GM23248 (cell line): ENCODE results near the gene CTRL. TPM values are rescaled to one million over a fixed set of nuclear protein-coding genes. Genes with fewer than 3 reads are reported as not detected.

ENCODE experiments used
- DNase-seq: peaks from one replicate; pipeline ENCODE4 v3.0.0-alpha.2; 2015
- H2AFZ ChIP-seq: fragments of 200-600 bp; sonication (generic); 2 replicates; pipeline ENCODE4 v1.6.1; 2016; ENCODE audit warnings: antibody characterized with exemption
- H3F3A ChIP-seq: fragments of 200-600 bp; sonication (generic); 2 replicates; pipeline ENCODE4 v1.6.1; 2016; ENCODE audit warnings: mild to moderate bottlenecking, antibody characterized with exemption, mixed run types; ENCODE audit not compliant: insufficient read depth
- H3K27ac ChIP-seq: fragments of 200-600 bp; sonication (generic); 2 replicates; pipeline ENCODE4 v1.5.1; 2016; ENCODE audit warnings: mild to moderate bottlenecking
- H3K27me3 ChIP-seq: fragments of 200-600 bp; sonication (generic); replicated peaks from 2 replicates; pipeline ENCODE4 v1.6.1; 2016; ENCODE audit warnings: mild to moderate bottlenecking; ENCODE audit not compliant: insufficient read depth
- H3K36me3 ChIP-seq: fragments of 200-600 bp; sonication (generic); 2 replicates; pipeline ENCODE4 v1.6.1; 2016; ENCODE audit warnings: low read depth, mild to moderate bottlenecking
- H3K4me1 ChIP-seq: fragments of 200-600 bp; sonication (generic); 2 replicates; pipeline ENCODE4 v1.6.1; 2016; ENCODE audit warnings: mild to moderate bottlenecking; ENCODE audit not compliant: insufficient read depth
- H3K4me2 ChIP-seq: fragments of 200-600 bp; sonication (generic); one replicate; pipeline ENCODE4 v1.6.1; 2016; ENCODE audit warnings: mild to moderate bottlenecking; ENCODE audit not compliant: unreplicated experiment
- H3K4me3 ChIP-seq: fragments of 200-600 bp; sonication (generic); 2 replicates; pipeline ENCODE4 v1.5.1; 2016; ENCODE audit warnings: mild to moderate bottlenecking
- H3K79me2 ChIP-seq: fragments of 200-600 bp; sonication (generic); 2 replicates; pipeline ENCODE4 v1.6.1; 2016; ENCODE audit warnings: mild to moderate bottlenecking; ENCODE audit not compliant: insufficient read depth
- H3K9ac ChIP-seq: fragments of 200-600 bp; sonication (generic); 2 replicates; pipeline ENCODE4 v1.6.1; 2016; ENCODE audit warnings: mild to moderate bottlenecking
- H3K9me2 ChIP-seq: fragments of 200-600 bp; sonication (generic); 2 replicates; pipeline ENCODE4 v1.6.1; 2016; ENCODE audit warnings: mixed run types, mild to moderate bottlenecking, moderate library complexity; ENCODE audit not compliant: insufficient read depth
- H3K9me3 ChIP-seq: fragments of 200-600 bp; sonication (generic); one replicate; pipeline ENCODE4 v1.6.1; 2017; ENCODE audit warnings: low read depth
- H4K20me1 ChIP-seq: fragments of 200-600 bp; sonication (generic); 2 replicates; pipeline ENCODE4 v1.6.0; 2016; ENCODE audit not compliant: insufficient read depth
- EZH2 ChIP-seq: fragments of 200-600 bp; sonication (generic); IDR thresholded peaks from 2 replicates; pipeline ENCODE4 v1.6.1; 2018; ENCODE audit warnings: antibody characterized with exemption, mild to moderate bottlenecking; ENCODE audit not compliant: insufficient read depth, poor library complexity, severe bottlenecking
- EZH2phosphoT487 ChIP-seq: fragments of 200-600 bp; sonication (generic); IDR thresholded peaks from 2 replicates; pipeline ENCODE4 v1.6.1; 2018; ENCODE audit warnings: antibody characterized with exemption, moderate library complexity, mild to moderate bottlenecking, low read depth; ENCODE audit not compliant: insufficient read depth
- WGBS, 2 experiments: methylation state at CpG; one replicate each; pipeline ENCODE4 v1.1.6; 2015 to 2017; ENCODE audit warnings: low lambda C conversion rate in 2 of 2, low coverage in 1 of 2; ENCODE audit errors: missing lambda C conversion rate in 2 of 2; 5-methylcytosine and 5-hydroxymethylcytosine counted together
- in situ Hi-C: fragments of 300-500 bp; cut with MboI; formaldehyde crosslinking; loops from 2 replicates; pipeline ENCODE4 v1.15.0; 2020
- polyA plus RNA-seq: library from polyadenylated mRNA; unstranded; fragments of >200 nt; fragmentation: Nextera tagmentation; extraction: Ambion mirVana; gene quantifications from 2 replicates; pipeline ENCODE4 v1.2.1, GENCODE V29; 2016
- total RNA-seq: library from RNA; depleted of rRNA; stranded (reverse); fragments of >200 nt; shearing (Covaris generic); gene quantifications from 2 replicates; pipeline ENCODE4 v1.2.3, GENCODE V29; 2014

CTRL gene
- total and polyA plus RNA-seq, 2 experiments from 2014 or later: 3.8 TPM; not detected in 1

DNA sequence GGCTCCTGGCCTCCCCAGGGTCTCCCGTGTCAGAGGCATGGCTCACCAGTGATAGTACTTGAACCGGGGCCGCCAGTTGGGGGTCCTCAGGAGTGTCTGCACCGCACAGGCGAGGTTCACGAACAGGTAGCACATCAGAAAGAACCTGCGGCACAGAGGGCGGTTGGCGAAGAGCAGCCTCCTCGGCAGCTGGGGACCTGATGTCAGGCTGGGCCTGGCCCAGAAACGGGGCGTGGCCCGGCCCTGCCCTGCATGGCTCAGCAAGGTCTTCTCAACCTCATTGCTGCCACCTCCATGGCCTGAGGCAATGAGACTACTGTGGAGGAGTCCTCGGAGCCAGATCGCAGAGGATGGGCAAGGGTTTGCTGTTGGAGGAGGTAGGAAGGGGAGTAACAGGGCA lies 16.4 kb upstream of the CTRL start:
- 90 to 92% methylated on average over 15 of the region's 15 CpGs for WGBS, 2 experiments
- no peaks in the 10 kb centered on the region for H4K20me1 ChIP-seq

DNA sequence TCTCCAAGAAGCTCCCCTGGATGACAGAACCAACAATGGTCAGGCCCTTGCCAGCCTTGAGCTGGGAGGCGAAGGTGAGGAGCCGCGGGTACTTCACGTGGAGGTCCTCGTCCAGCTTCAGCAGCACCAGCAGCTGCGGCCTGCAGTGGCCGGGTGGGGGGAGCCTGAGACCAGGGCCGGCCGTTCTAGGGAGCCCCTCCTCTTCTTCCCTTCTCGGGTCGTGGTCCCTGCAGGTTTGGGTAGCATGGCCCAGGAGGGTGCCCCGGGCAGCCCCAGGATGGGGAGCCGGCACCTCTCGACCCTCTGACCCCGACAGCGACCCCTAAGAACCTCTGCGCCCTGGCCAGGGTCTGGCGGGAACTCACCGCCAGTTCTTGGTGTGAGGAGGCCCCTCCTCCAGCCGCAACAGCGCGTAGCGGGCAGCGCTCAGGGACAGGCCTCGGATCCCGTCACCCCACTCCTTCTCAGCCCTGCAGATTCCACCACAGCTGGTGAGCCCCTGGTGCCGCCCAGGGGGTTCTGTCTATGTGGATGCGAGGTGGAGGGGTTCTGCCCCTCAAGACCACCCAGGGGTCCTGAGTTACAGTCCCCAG lies 15.4 kb upstream of the CTRL start:
- DNase-seq: no peak
- Histone ChIP-seq H4K20me1 (no peaks in the 10 kb centered on the region), H3K9ac (no peak overlapping the region), H3K9me3 (no peaks in the 10 kb centered on the region), H3K27ac (no peak overlapping the region), H3K9me2 (no peaks in the 10 kb centered on the region), H3K36me3 (peaks cover 12% of the 10 kb centered on the region; the same call in 1 of the 2 replicates), H3K4me2 (no peak overlapping the region), H3K79me2 (no peaks in the 10 kb centered on the region), H3K4me1 (no peaks in the 10 kb centered on the region), H2AFZ (no peak overlapping the region), H3K4me3 (no peak overlapping the region), H3K27me3 (no peaks in the 10 kb centered on the region), H3F3A (no peaks in the 10 kb centered on the region)
- in situ Hi-C loops: no loop called here
- WGBS, 2 experiments: 92 to 96% methylated on average over 24 to 28 of the region's 28 CpGs
- TF ChIP-seq EZH2 (no peak), EZH2phosphoT487 (no peak)

More for the DNA sequence above, 16.4 kb upstream of the CTRL start:
- no peak overlapping the region for H3K27ac ChIP-seq
- H2AFZ ChIP-seq: no peak overlapping the region
- in situ Hi-C loops: no loop called here
- no peaks in the 10 kb centered on the region for H3K4me1 ChIP-seq
- H3K4me3 ChIP-seq: no peak overlapping the region
- no peak overlapping the region for H3K4me2 ChIP-seq
- no peaks in the 10 kb centered on the region for H3K9me2 ChIP-seq
- DNase-seq: no peak
- H3K27me3 ChIP-seq: no peaks in the 10 kb centered on the region
- H3K79me2 ChIP-seq: no peaks in the 10 kb centered on the region
- peaks cover 16% of the 10 kb centered on the region; the same call in 1 of the 2 replicates for H3K36me3 ChIP-seq
- H3K9ac ChIP-seq: no peak overlapping the region
- H3F3A ChIP-seq: no peaks in the 10 kb centered on the region
- TF ChIP-seq EZH2 (no peak), EZH2phosphoT487 (no peak)
- H3K9me3 ChIP-seq: no peaks in the 10 kb centered on the region

DNA sequence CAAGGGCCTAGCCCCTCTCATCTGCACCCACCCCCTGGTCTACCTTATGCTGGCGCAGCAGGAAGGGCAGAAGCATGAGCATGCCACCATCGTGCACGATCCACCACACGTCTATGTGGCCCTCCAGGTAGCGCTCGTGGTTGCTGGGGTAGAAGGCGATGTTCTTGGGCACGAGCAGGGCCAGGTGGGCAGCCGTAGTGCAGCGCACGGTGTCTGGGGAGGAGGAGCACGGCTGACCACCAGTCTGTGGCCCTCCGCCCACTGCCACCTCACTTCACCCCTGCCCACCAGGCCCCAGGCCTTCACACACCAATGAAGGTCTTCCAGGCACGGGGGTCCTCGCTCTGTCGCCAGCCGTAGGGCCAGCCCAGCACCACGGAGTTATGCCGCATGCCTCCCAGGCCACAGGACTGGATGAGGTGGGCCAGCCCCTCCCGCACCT lies 14.5 kb upstream of the CTRL start:
- WGBS, 2 experiments: 94% methylated on average over 20 of the region's 20 CpGs
- Histone ChIP-seq H3F3A (0 out of 2 replicates have a peak, but pooled peaks cover 7% of the 10 kb centered on the region), H3K9me3 (no peaks in the 10 kb centered on the region), H3K27me3 (no peaks in the 10 kb centered on the region), H3K36me3 (peaks cover 17% of the 10 kb centered on the region; the same call in 1 of the 2 replicates), H3K9me2 (no peaks in the 10 kb centered on the region), H3K4me1 (no peaks in the 10 kb centered on the region), H3K9ac (no peak overlapping the region), H3K4me2 (no peak overlapping the region), H4K20me1 (no peaks in the 10 kb centered on the region), H3K27ac (no peak overlapping the region), H3K79me2 (no peaks in the 10 kb centered on the region), H3K4me3 (no peak overlapping the region), H2AFZ (no peak overlapping the region)
- in situ Hi-C loops: no loop called here
- no peak for DNase-seq
- TF ChIP-seq EZH2phosphoT487 (no peak), EZH2 (no peak)

DNA sequence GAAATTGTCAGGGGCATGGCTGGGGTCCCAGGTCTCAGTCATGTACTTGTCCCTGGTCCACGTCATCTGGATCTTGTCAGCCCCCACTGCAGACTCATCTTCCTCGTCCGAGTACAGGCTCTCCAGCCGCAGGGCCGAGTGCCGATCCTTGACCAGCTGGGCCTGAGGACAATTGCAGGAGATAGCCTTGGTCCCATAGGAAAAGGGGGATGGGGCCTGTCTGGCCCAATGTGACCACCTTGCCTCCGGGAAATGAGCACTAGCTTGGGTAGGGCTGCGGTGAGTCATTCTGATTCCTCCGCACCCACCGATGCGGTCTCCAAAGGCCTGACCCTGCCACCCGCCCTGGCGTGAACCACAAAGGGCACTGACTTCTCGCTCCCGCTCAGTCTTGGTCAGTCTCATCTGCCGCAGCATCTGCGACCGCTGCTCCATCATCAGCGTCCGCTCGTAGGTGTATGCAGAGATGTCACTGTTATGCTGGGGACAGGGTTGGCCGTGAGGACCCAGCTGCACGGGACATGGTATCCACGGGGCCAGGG lies 13.8 kb upstream of the CTRL start:
- Histone ChIP-seq H3K79me2 (no peaks in the 10 kb centered on the region), H3K9me2 (no peaks in the 10 kb centered on the region), H3K36me3 (peaks cover 18% of the 10 kb centered on the region; the same call in 1 of the 2 replicates), H3K4me3 (no peak overlapping the region), H3K4me1 (no peaks in the 10 kb centered on the region), H3K27me3 (no peaks in the 10 kb centered on the region), H3F3A (0 out of 2 replicates have a peak, but pooled peaks cover 12% of the 10 kb centered on the region), H3K4me2 (no peak overlapping the region), H2AFZ (no peak overlapping the region), H4K20me1 (no peaks in the 10 kb centered on the region), H3K9ac (no peak overlapping the region), H3K9me3 (no peaks in the 10 kb centered on the region), H3K27ac (no peak overlapping the region)
- 81 to 90% methylated on average over 21 to 24 of the region's 24 CpGs for WGBS, 2 experiments
- in situ Hi-C loops: no loop called here
- no peak for DNase-seq
- no peak for TF ChIP-seq EZH2phosphoT487
- no peak for TF ChIP-seq EZH2
